ENCODE measurements around the gene VPS9D1. TPM values are rescaled to one million over a fixed set of nuclear protein-coding genes. Genes with fewer than 3 reads are reported as not detected.

The VPS9D1 gene
- 3.3 and 4.7 TPM in 2 replicates for total RNA-seq (2014; rRNA removed; shearing (Covaris generic))

- DNase-seq (ENCODE audit: low read depth): peak; percentile 85
Measured at GRCh38 chr16:89720813-89721545, at the start of gene VPS9D1, which contains the start of gene ZNF276. TSS of gene VPS9D1 (minus strand) at chr16:89720898. CDS start at chr16:89720861, 37 bp downstream. TSS of gene ZNF276 (plus strand) at chr16:89721537. CDS start at chr16:89721641, 104 bp downstream.

- DNase-seq (ENCODE audit: low read depth): no peak
Measured at GRCh38 chr16:89770367-89770766, 49.7 kb upstream of the VPS9D1 start.

GRCh38 chr16:89765292-89765830, 44.7 kb upstream of the VPS9D1 start:
- DNase-seq (ENCODE audit: low read depth): no peak

- no peak for DNase-seq (ENCODE audit: low read depth)
Measured at GRCh38 chr16:89764711-89765201, 44.1 kb upstream of the VPS9D1 start.

- no peak for DNase-seq (ENCODE audit: low read depth)
Measured at GRCh38 chr16:89761304-89761922, 40.7 kb upstream of the VPS9D1 start.

GRCh38 chr16:89759746-89760340, 39.1 kb upstream of the VPS9D1 start:
- no peak for DNase-seq (ENCODE audit: low read depth)

- no peak for DNase-seq (ENCODE audit: low read depth)
Measured at GRCh38 chr16:89749637-89750036, 28.9 kb upstream of the VPS9D1 start.

- no peak for DNase-seq (ENCODE audit: low read depth)
Measured at GRCh38 chr16:89748921-89749320, 28.2 kb upstream of the VPS9D1 start.

- no peak for DNase-seq (ENCODE audit: low read depth)
Measured at GRCh38 chr16:89748076-89748475, 27.4 kb upstream of the VPS9D1 start.

GRCh38 chr16:89746043-89746442, 25.3 kb upstream of the VPS9D1 start:
- no peak for DNase-seq (ENCODE audit: low read depth)

- no peak for DNase-seq (ENCODE audit: low read depth)
Measured at GRCh38 chr16:89744813-89745212, 24.1 kb upstream of the VPS9D1 start.

GRCh38 chr16:89742948-89743347, 22.2 kb upstream of the VPS9D1 start:
- DNase-seq (ENCODE audit: low read depth): no peak

- no peak for DNase-seq (ENCODE audit: low read depth)
Measured at GRCh38 chr16:89741342-89742014, 20.8 kb upstream of the VPS9D1 start.

GRCh38 chr16:89739383-89739782, 18.7 kb upstream of the VPS9D1 start:
- DNase-seq (ENCODE audit: low read depth): no peak

- no peak for DNase-seq (ENCODE audit: low read depth)
Measured at GRCh38 chr16:89738538-89739317, 18.0 kb upstream of the VPS9D1 start.

- DNase-seq (ENCODE audit: low read depth): no peak
Measured at GRCh38 chr16:89738072-89738377, 17.3 kb upstream of the VPS9D1 start.

GRCh38 chr16:89737341-89738071, 16.8 kb upstream of the VPS9D1 start:
- DNase-seq (ENCODE audit: low read depth): no peak

GRCh38 chr16:89736554-89736953, 15.9 kb upstream of the VPS9D1 start:
- DNase-seq (ENCODE audit: low read depth): no peak

GRCh38 chr16:89733792-89734191, 13.1 kb upstream of the VPS9D1 start:
- DNase-seq (ENCODE audit: low read depth): no peak

- no peak for DNase-seq (ENCODE audit: low read depth)
Measured at GRCh38 chr16:89733322-89733721, 12.6 kb upstream of the VPS9D1 start.

- DNase-seq (ENCODE audit: low read depth): no peak
Measured at GRCh38 chr16:89732918-89733242, 12.2 kb upstream of the VPS9D1 start.

Data from Daoy (cell line).